GM13977 (cell line): Measurements from ENCODE around the gene PIP5K1B.

Experiments used
- DNase-seq: peaks from one replicate; pipeline ENCODE4 v3.0.0; 2012; ENCODE audit warnings: low spot score
- in situ Hi-C: fragments of 300-500 bp; cut with MboI; formaldehyde crosslinking; loops from one replicate; pipeline ENCODE4 v1.12.0; 2022; ENCODE audit warnings: low sequenced_read_pairs, low pct_unique_long_range_greater_than_20kb, mixed read lengths, inconsistent platforms; ENCODE audit not compliant: unreplicated experiment
- TF ChIP-seq, protein P1 (sequence below): IDR thresholded peaks from 2 replicates; pipeline ENCODE4 v1.5.1; 2012; ENCODE audit warnings: mild to moderate bottlenecking, control low read depth; ENCODE audit not compliant: insufficient read depth; ENCODE audit errors: extremely low read depth, missing control alignments

PIP5K1B gene

DNA sequence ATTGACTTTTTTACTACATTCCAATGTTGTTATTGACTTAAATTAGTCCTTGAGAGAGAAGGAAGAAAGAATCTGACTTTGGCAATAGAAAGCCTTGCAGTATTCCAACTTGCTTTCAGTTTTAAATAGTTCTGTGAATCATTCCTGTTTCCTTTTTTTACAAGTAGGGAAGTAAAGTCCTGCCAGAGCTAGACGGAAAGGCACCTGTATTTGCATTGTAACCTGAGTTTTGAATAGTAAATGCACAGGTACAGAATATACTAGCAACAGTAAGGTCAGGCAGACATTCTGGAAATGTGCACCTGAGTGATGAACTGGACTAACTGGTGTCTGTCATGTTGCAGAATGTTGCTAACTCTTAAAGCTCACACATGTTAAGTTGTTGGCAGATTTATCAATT lies 208.0 kb downstream of the PIP5K1B start:
- TF ChIP-seq, protein P1, sequence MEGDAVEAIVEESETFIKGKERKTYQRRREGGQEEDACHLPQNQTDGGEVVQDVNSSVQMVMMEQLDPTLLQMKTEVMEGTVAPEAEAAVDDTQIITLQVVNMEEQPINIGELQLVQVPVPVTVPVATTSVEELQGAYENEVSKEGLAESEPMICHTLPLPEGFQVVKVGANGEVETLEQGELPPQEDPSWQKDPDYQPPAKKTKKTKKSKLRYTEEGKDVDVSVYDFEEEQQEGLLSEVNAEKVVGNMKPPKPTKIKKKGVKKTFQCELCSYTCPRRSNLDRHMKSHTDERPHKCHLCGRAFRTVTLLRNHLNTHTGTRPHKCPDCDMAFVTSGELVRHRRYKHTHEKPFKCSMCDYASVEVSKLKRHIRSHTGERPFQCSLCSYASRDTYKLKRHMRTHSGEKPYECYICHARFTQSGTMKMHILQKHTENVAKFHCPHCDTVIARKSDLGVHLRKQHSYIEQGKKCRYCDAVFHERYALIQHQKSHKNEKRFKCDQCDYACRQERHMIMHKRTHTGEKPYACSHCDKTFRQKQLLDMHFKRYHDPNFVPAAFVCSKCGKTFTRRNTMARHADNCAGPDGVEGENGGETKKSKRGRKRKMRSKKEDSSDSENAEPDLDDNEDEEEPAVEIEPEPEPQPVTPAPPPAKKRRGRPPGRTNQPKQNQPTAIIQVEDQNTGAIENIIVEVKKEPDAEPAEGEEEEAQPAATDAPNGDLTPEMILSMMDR = no peak
- in situ Hi-C loops = no loop called here
- no peak for DNase-seq

DNA sequence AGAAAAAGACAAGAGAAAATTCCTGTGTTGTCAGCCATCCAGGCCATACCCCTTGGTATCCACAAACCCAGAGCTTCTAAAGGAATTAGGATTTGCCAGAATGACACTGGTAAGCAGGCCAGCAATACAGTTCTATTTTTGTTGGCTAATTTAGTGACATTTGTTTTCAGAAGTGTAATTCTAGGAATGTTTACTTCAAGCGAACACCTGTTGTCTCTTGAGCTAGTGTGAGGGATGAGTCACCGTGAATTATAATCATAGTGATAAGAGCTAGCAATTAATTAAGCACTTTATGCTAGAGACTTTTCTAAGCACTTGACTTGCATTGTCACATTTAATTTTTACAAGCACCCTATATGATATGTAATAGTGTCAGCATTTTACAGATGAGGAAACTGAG lies 209.7 kb downstream of the PIP5K1B start:
- in situ Hi-C loops = no loop called here
- DNase-seq = no peak
- TF ChIP-seq, protein P1 = no peak

DNA sequence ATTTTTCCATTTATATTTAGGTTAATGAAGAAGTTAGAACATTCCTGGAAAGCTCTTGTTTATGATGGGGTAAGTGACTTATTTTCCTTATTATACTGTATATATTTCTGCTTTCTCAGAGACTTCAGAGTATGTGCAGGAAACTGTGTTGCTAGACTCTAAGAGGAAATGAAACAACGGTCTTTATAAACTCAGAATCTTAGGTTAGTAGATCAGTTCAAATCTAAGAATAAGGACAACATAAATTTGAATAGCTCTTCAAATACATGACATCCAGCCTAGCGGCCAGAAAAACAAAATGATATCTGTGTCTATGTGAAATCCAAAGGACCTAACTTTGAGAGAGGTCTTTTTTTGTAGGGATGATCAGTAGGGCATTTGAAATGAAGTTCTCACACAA lies 214.6 kb downstream of the PIP5K1B start:
- no peak for DNase-seq
- TF ChIP-seq, protein P1 = no peak
- in situ Hi-C loops = no loop called here

DNA sequence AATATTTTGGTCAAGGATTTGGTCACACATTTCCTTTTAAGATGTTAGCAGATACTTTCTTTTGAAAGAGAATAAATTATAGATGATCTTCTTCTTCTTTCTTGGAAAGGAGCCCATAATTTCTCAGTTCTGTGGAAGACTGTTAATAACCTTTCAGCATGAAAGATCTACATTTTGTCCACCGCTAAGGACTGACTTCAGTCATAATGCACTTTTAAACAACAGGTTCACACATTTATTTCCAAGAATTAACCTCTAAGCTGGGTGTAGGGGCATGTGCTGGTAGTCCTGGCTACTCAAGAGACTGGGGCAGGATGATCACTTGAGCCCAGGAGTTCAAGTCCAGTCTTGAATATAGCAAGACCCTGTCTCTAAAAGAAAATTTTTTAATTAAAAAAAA lies 215.9 kb downstream of the PIP5K1B start:
- in situ Hi-C loops = no loop called here
- TF ChIP-seq, protein P1 = no peak
- no peak for DNase-seq

DNA sequence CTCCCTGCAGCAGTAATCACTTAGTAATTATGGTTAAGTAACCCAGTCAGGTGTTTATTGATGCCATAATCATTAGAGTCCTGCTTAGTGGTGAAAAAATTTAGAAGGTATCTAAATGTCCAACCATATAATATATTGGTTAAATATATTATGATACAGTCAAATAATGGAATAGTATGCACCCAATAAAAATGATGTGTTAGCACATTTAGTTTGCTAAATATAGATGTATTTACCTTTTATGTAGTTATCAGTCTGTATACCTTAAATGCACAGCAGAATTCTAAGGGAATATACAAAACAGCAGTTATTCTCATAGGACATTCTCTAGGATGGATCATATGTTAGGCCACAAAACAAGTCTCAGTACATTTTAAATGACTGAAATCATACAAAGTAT lies 218.4 kb downstream of the PIP5K1B start:
- in situ Hi-C loops = no loop called here
- TF ChIP-seq, protein P1 = no peak

DNA sequence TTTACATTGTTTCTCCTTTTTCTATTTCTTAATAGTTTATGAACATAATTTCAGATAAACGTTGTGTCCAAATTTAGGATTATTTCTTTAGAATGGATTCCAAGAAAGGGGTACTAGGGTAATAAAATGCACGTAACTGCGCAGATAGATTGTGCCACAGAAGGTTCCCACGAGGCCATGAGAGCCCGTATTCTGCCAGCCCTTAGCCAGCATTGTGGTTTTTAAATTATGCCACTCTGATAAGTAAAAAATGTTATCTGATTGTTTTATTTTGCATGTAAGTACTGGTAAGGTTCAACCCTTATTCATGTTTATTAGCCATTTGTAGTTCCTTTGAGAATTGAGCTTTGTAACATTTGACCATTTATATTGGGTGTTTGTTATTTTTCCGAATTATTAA lies 220.1 kb downstream of the PIP5K1B start:
- in situ Hi-C loops = no loop called here
- no peak for DNase-seq
- TF ChIP-seq, protein P1 = no peak

More for the DNA sequence above, 218.4 kb downstream of the PIP5K1B start:
- no peak for DNase-seq

DNA sequence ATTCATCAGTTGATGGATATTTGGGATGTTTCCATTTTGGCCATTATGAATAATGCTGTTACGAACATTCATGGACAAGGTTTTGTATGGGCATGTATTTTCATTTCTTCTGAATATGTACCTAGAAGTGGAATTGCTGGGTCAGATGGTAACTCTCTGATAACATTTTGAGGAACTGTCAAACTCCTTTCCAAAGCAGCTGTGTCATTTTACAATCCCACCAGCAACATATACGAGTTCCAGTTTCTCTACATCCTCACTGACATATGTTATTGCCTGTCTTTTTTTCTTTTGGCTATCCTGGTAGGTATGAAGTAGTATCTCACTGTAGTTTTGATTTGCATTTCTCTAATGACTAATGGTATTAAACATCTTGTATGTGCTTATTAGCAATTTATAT lies 222.1 kb downstream of the PIP5K1B start:
- in situ Hi-C loops = no loop called here
- no peak for DNase-seq
- TF ChIP-seq, protein P1 = no peak
